Subcutaneous abdominal adipose tissue (tissue), 5 donors: Measurements from ENCODE around the gene RNF215.
A peak's percentile ranks its signal among the peaks of the same experiment; 100 is the strongest.

Experiments
- H3K27ac ChIP-seq: one replicate; pipeline ENCODE4 v1.7.0; 2013; ENCODE audit warnings: low read depth, mild to moderate bottlenecking, inconsistent platforms, low read length, moderate library complexity
- H3K27me3 ChIP-seq, 5 donors: one replicate each; pipeline ENCODE4 v1.7.0; 2013; ENCODE audit warnings: low read length in 5 of 5, inconsistent platforms in 1 of 5; ENCODE audit not compliant: control insufficient read depth in 5 of 5, insufficient read depth in 4 of 5
- H3K36me3 ChIP-seq, 5 donors: one replicate each; pipeline ENCODE4 v1.7.0; 2013; ENCODE audit warnings: low read length in 5 of 5; ENCODE audit not compliant: control insufficient read depth in 5 of 5, insufficient read depth in 5 of 5
- H3K4me1 ChIP-seq, 5 donors: one replicate each; pipeline ENCODE4 v1.7.0; 2013; ENCODE audit warnings: low read length in 5 of 5, mild to moderate bottlenecking in 3 of 5, moderate library complexity in 1 of 5; ENCODE audit not compliant: control insufficient read depth in 5 of 5, insufficient read depth in 5 of 5
- H3K4me3 ChIP-seq, 5 donors: one replicate each; pipeline ENCODE4 v1.7.0; 2013; ENCODE audit warnings: low read length in 5 of 5, low read depth in 1 of 5
- H3K9ac ChIP-seq, 5 donors: one replicate each; pipeline ENCODE4 v1.7.0; 2013; ENCODE audit warnings: low read length in 5 of 5, mild to moderate bottlenecking in 4 of 5, moderate library complexity in 3 of 5
- H3K9me3 ChIP-seq, 5 donors: one replicate each; pipeline ENCODE4 v1.7.0; 2013; ENCODE audit warnings: low read length in 5 of 5; ENCODE audit not compliant: control insufficient read depth in 5 of 5
- donor health status: healthy.
- donor health status: healthy.
- donor health status: healthy.
- donor health status: healthy.
- donor health status: healthy.

Gene RNF215

DNA sequence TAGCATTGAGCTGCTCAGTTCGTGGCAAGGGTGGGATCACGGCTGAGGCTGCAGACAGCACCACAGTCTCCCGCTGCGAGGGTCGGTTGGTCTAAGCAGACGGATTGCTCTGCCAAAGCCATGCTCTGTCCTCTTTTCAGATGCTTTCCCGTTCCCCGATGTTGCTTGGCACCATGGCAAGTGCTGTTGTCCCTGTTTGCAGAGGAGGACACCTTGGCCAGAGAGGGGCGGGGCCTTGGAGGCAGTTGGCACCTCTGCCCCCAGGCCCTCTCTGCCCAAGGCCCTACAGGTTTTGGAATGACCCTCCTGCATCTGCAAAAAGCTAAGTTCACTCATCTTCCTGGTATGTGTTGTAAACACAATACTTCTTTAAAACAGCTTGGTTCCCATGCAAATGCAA, 18.8 kb downstream of the RNF215 start:
- H3K36me3 ChIP-seq, result peaks cover 0 to 7% (median 0%) of the 10 kb centered on the region in 5 donors
- no peak overlapping the region for H3K9ac ChIP-seq
- H3K9me3 ChIP-seq, result no peaks in the 10 kb centered on the region
- no peaks in the 10 kb centered on the region for H3K27me3 ChIP-seq
- H3K27ac ChIP-seq, result no peak overlapping the region
- no peak overlapping the region for H3K4me3 ChIP-seq
- peaks cover 0 to 10% (median 6%) of the 10 kb centered on the region in 5 donors for H3K4me1 ChIP-seq

DNA sequence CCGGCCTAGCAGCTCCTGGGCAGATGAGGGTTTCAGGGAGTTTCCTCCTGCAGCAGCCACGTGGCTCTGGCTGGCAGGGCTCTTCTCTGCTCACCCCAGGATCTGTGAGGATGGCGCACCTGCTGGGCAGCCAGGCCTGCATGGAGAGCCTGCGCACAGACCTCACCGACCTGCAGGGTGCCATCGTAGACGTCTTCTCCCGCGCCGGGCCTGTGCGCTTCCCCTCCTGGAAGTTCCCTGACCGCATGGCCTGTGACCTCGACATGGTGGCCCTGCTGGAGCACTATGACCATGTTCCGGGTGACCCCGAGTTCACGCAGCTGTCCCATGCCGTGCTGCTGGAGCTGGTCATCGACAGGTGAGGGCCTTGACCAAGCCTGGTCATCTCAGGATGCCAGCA, 21.3 kb downstream of the RNF215 start:
- H3K4me1 ChIP-seq, result peaks cover 0 to 3% (median 1%) of the 10 kb centered on the region in 5 donors
- no peak overlapping the region for H3K27ac ChIP-seq
- no peaks in the 10 kb centered on the region for H3K9me3 ChIP-seq
- H3K4me3 ChIP-seq, result no peak overlapping the region
- peaks cover 0 to 7% (median 0%) of the 10 kb centered on the region in 5 donors for H3K36me3 ChIP-seq
- H3K9ac ChIP-seq, result no peak overlapping the region
- no peaks in the 10 kb centered on the region for H3K27me3 ChIP-seq

DNA sequence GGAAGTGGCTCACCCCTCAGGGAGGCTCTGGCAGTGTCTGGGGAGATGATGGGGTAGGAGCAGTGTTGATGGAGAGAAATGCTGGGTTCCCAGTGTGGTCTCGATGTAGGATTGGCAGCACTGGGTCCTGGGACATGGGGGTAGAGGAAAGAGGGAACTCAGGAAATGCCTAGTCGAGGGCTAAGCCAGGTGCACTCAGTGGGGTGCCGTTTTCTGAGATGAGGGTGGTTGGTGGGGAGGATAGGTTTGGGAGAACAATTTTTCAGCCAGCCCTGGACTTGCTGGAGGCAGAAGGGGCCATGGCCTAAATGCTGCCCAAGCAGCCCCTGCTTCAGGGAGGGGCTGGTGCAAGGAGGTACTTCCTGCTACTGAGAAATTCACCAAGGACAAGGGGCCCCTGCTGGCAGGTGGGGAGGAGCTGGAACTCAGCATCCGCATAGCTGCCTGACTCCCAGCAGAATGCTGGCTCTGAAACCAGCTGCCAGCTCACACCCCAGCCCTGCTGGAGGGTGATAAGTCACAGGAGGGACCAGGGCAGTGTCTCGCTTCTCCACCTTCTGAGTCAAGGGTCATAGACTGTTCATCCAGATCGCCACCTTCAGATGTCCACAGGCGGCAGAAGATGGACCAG, 24.4 kb downstream of the RNF215 start:
- Histone ChIP-seq H3K9ac (no peak overlapping the region), H3K27ac (no peak overlapping the region), H3K27me3 (no peaks in the 10 kb centered on the region), H3K36me3 (peaks cover 0 to 7% (median 0%) of the 10 kb centered on the region in 5 donors), H3K4me3 (no peak overlapping the region), H3K4me1 (peaks cover 0 to under 1% (median 0%) of the 10 kb centered on the region in 5 donors), H3K9me3 (no peaks in the 10 kb centered on the region)

DNA sequence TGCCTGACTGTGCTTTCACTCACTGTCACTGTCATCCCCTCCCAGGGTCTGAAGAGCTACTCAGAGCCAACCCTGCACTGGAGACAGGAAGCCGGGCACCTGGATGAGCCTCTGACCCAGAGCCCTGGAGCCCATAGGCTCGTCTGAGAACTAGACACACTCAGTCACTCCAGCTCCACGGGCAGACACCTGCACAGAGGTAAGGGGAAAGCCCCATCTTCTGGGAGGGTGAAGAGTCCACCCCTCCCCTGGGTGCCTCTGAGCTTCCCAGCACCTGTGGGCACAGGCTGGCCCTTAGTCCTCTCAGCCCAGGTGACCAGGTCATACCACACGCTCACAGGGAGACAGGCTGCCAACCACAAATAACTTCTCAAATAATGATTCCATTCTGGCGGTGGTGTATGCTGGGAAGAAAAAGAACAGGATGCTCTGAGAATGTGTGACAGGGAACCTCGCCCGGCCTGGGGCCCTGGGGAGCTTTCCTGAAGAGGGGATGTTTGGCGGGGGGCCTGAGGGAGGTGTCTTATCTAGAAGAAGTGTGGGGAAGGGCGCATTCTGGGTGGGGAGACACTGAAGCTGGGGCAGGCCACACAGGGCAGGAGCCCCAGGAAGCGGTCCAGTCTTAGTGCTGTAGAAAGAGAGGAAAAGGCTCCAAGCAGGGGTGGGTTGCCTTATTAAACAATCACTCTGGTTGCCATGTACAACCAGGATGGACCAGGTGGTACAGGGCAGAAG, 25.1 kb downstream of the RNF215 start:
- Histone ChIP-seq H3K36me3 (peaks cover 0 to 7% (median 0%) of the 10 kb centered on the region in 5 donors), H3K9me3 (no peaks in the 10 kb centered on the region), H3K4me1 (peaks cover 0 to 8% (median 3%) of the 10 kb centered on the region in 5 donors), H3K27me3 (no peaks in the 10 kb centered on the region), H3K9ac (no peak overlapping the region), H3K4me3 (no peak overlapping the region), H3K27ac (no peak overlapping the region)

DNA sequence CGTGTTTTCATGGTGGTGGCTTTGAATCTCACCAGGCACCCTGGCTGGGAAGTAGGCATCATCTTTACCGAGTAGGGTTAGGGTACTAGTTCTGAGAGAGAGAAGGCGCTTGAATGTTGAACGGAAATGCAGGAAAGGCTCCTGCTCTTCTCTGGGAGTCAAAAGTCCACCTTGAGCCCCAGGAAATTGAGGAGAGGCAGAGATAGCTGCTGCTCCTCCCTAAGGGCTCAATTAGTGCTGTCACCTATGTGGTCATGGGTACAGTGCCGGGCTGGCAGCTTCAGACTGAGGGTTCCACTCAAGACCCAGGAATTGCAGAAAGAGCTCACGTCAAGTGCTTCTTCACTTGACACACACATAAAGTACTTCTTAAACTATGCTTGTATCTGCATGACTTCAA, 28.7 kb downstream of the RNF215 start:
- Histone ChIP-seq H3K27me3 (no peaks in the 10 kb centered on the region), H3K4me1 (peaks cover 7 to 39% (median 32%) of the 10 kb centered on the region in 5 donors), H3K4me3 (no peak overlapping the region), H3K9ac (no peak overlapping the region), H3K27ac (no peak overlapping the region), H3K9me3 (no peaks in the 10 kb centered on the region), H3K36me3 (peaks cover 0 to 3% (median 0%) of the 10 kb centered on the region in 5 donors)

DNA sequence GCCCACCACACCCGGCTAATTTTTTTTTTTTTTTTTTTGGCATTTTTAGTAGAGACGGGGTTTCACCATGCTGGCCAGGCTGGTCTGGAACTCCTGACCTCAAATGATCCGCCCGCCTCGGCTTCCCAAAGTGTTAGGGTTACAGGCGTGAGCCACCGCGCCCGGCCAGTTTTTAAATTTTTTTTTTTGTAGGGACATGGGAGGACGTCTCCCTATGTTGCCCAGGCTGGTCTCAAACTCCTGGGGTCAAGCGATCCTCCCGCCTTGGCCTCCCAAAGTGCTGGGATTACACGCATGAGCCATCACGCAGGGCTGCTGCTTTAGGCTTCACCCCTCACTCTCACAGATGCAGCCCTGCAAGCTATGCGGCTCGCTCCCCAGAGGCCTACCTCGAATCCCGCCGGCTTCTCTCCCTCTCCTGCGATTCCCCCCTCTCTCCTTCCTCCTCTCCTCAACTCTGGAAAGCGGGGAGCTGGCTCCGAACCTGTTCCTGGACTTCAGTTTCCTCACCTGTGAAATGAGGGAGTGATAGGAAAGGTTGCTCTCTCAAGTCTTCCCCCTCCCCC, 29.5 kb downstream of the RNF215 start:
- Histone ChIP-seq H3K4me3 (no peak overlapping the region), H3K36me3 (peaks cover 0 to 6% (median 4%) of the 10 kb centered on the region in 5 donors), H3K4me1 (peaks cover 7 to 39% (median 33%) of the 10 kb centered on the region in 5 donors), H3K9ac (peak overlapping the region in 1 of 5 donors; percentile 93), H3K9me3 (no peaks in the 10 kb centered on the region), H3K27ac (no peak overlapping the region), H3K27me3 (no peaks in the 10 kb centered on the region)

DNA sequence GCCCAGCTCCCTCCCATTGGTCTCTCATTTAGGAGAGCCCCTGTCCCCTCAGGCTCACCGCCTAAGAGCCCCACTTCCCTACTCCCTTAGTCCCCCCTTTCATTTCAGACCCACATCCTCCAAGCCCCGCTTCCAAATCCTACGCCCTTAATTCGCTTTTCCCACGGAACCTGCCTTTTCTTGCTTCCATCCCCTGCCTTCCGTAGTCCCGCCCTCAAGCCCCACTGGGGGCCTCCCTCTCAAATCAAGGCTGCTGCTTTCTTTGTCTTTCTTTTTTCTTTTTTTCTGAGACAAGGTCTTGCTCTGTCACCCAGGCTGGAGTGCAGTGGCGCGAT, 30.0 kb downstream of the RNF215 start:
- Histone ChIP-seq H3K9me3 (no peaks in the 10 kb centered on the region), H3K27me3 (no peaks in the 10 kb centered on the region), H3K4me3 (peak overlapping the region; percentile 72 to 94 (median 84)), H3K9ac (peak overlapping the region in 4 of 5 donors; percentile 92 to 98 (median 94)), H3K36me3 (peaks cover 0 to 11% (median 9%) of the 10 kb centered on the region in 5 donors), H3K4me1 (peaks cover 7 to 39% (median 33%) of the 10 kb centered on the region in 5 donors), H3K27ac (peak overlapping the region; percentile 89)

DNA sequence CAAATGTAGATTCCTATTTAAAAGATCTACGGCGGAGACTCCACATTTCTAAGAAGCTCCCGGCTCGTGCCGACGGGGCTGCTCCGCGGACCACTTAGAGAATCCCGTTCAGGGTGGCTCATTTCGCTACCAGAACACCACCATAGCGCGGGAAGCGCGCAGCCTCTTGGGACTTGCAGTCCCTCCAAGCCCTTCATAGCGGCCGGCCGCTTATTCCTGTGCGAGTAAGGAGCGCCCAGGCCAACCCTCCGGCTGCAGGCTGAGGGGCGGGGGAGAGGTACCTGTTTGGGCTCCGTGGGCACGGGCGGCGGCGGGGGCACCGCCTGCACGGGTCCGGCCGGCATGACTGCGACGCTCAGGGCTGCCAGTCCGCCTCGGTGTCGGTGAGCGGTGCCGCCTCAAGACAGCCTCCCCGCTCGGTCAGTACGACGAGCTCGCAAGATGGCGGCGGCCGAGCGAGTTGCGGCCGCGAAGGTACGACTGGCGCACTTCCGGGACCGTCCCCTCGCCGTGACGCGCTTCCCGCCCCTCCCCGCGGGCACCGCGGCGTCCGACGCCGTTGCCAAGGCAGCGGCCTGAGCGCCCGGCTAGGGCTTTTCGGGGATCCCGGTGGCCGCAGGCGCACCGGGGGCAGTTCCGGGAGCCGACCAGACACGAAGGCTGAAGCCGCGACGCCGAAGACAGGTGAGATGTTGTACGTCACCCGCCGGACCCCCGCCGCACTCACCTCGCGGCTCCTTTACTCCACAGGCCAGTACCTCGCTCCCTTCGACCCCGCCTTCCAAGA, 30.6 kb downstream of the RNF215 start, which contains the start of the genes CCDC157 and SF3A1:
TSS of gene CCDC157 (plus strand) at position 559 of the 787 bp plus-strand sequence. CDS start 8,994 bp downstream, outside the sequence.
TSS of gene SF3A1 (minus strand) at position 446 of the 787 bp plus-strand sequence. CDS start at position 344, 102 bp downstream.
- Histone ChIP-seq H3K9ac (peak within 1 kb of the TSS; percentile 92 to 98 (median 94)), H3K27me3 (no peaks in the 10 kb centered on the region), H3K27ac (peak within 1 kb of the TSS; percentile 89), H3K4me3 (peak within 1 kb of the TSS; percentile 72 to 96 (median 91)), H3K9me3 (no peaks in the 10 kb centered on the region), H3K4me1 (peaks cover 7 to 45% (median 36%) of the 10 kb centered on the region in 5 donors), H3K36me3 (peaks cover 0 to 17% (median 15%) of the 10 kb centered on the region in 5 donors)

DNA sequence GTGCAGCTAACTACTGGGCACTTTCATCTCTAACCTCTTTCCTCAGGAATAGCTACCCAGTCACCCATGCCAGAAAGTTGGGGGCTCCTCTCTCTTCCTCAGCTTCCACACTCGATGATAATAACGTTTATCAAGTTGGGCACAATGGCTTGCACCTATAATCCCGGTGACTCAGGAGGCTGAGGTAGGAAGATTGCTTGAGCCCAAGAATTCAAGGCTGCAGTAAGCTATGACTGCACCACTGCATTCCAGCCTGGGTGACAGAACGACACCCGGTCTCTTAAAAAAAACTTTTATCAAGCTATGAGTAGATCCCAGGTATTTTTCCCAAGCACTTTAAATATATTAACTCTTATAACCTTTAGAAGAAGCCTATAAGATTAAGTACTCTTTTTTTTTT, 32.6 kb downstream of the RNF215 start:
- Histone ChIP-seq H3K9ac (no peak overlapping the region), H3K36me3 (peaks cover 4 to 30% (median 23%) of the 10 kb centered on the region in 5 donors), H3K9me3 (no peaks in the 10 kb centered on the region), H3K4me3 (no peak overlapping the region), H3K4me1 (peaks cover 7 to 53% (median 42%) of the 10 kb centered on the region in 5 donors), H3K27me3 (no peaks in the 10 kb centered on the region), H3K27ac (no peak overlapping the region)
